H9 (cell line): ENCODE measurements around the gene KCNE1. TPM values are rescaled to one million over a fixed set of nuclear protein-coding genes. Genes with fewer than 3 reads are reported as not detected.
"Not testable (repeated sequence)": the region's sequence is repeated elsewhere in the genome, so short reads cannot be mapped to it uniquely, and the experiment has no call there.

ENCODE experiments used
- DNase-seq: peaks from one replicate; pipeline ENCODE4 v3.0.0-alpha.2; 2017
- H2AFZ ChIP-seq: one replicate; pipeline ENCODE4 v1.6.1; 2013; ENCODE audit warnings: mild to moderate bottlenecking, low read length, control low read depth, moderate library complexity
- H2AK5ac ChIP-seq: 2 replicates; pipeline ENCODE4 v1.6.1; 2013; ENCODE audit warnings: low read length, control low read depth, mixed read lengths; ENCODE audit not compliant: insufficient read length
- H2BK120ac ChIP-seq: one replicate; pipeline ENCODE4 v1.6.1; 2013; ENCODE audit warnings: low read depth, mild to moderate bottlenecking, low read length, control low read depth, inconsistent platforms; ENCODE audit not compliant: poor library complexity, severe bottlenecking
- H2BK12ac ChIP-seq: 2 replicates; pipeline ENCODE4 v1.6.1; 2013; ENCODE audit warnings: low read length, control low read depth, mixed read lengths, low read depth; ENCODE audit not compliant: insufficient read length
- H2BK15ac ChIP-seq: 2 replicates; pipeline ENCODE4 v1.6.1; 2013; ENCODE audit warnings: low read depth, low read length, control low read depth
- H2BK20ac ChIP-seq: one replicate; pipeline ENCODE4 v1.6.1; 2013; ENCODE audit warnings: low read depth, mild to moderate bottlenecking, low read length, control low read depth, inconsistent platforms; ENCODE audit not compliant: poor library complexity, severe bottlenecking
- H2BK5ac ChIP-seq: 2 replicates; pipeline ENCODE4 v1.6.1; 2013; ENCODE audit warnings: low read length, control low read depth, mixed read lengths; ENCODE audit not compliant: insufficient read length
- H3K14ac ChIP-seq: 2 replicates; pipeline ENCODE4 v1.6.1; 2013; ENCODE audit warnings: low read length, control low read depth; ENCODE audit not compliant: insufficient read depth
- H3K18ac ChIP-seq: 2 replicates; pipeline ENCODE4 v1.6.1; 2013; ENCODE audit warnings: low read depth, mild to moderate bottlenecking, mixed read lengths, low read length, control low read depth; ENCODE audit not compliant: insufficient read length
- H3K23ac ChIP-seq: 2 replicates; pipeline ENCODE4 v1.6.1; 2013; ENCODE audit warnings: low read length, control low read depth, mixed read lengths, low read depth; ENCODE audit not compliant: insufficient read length
- H3K23me2 ChIP-seq: 2 replicates; pipeline ENCODE4 v1.6.1; 2013; ENCODE audit warnings: low read depth, mild to moderate bottlenecking, mixed read lengths, low read length, control low read depth; ENCODE audit not compliant: insufficient read length, poor library complexity, severe bottlenecking
- H3K27ac ChIP-seq: 2 replicates; pipeline ENCODE4 v1.5.1; 2013; ENCODE audit warnings: low read length, control low read depth, mixed read lengths, low read depth; ENCODE audit not compliant: insufficient read length
- H3K27me3 ChIP-seq: 2 replicates; pipeline ENCODE4 v1.6.1; 2013; ENCODE audit warnings: low read length, control low read depth, inconsistent platforms; ENCODE audit not compliant: insufficient read depth
- H3K4ac ChIP-seq: 2 replicates; pipeline ENCODE4 v1.6.1; 2013; ENCODE audit warnings: low read depth, mild to moderate bottlenecking, control low read depth, inconsistent platforms, low read length, moderate library complexity
- H3K4me1 ChIP-seq: 2 replicates; pipeline ENCODE4 v1.6.1; 2013; ENCODE audit warnings: low read length, control low read depth, inconsistent platforms; ENCODE audit not compliant: insufficient read depth
- H3K4me2 ChIP-seq: 2 replicates; pipeline ENCODE4 v1.6.1; 2013; ENCODE audit warnings: low read length, control low read depth, mixed read lengths; ENCODE audit not compliant: insufficient read length, insufficient read depth
- H3K56ac ChIP-seq: 2 replicates; pipeline ENCODE4 v1.6.1; 2013; ENCODE audit warnings: low read depth, mild to moderate bottlenecking, mixed read lengths, low read length, control low read depth; ENCODE audit not compliant: insufficient read length
- H3K79me1 ChIP-seq: 2 replicates; pipeline ENCODE4 v1.6.1; 2013; ENCODE audit warnings: low read depth, mild to moderate bottlenecking, moderate library complexity, low read length, control low read depth, inconsistent platforms; ENCODE audit not compliant: insufficient read depth, poor library complexity, severe bottlenecking
- H3K79me2 ChIP-seq: 2 replicates; pipeline ENCODE4 v1.6.1; 2013; ENCODE audit warnings: low read length, control low read depth, inconsistent platforms; ENCODE audit not compliant: insufficient read depth
- H3K9ac ChIP-seq: 2 replicates; pipeline ENCODE4 v1.6.1; 2013; ENCODE audit warnings: low read length, control low read depth, mixed read lengths; ENCODE audit not compliant: insufficient read length; ENCODE audit errors: extremely low read depth
- H3K9me3 ChIP-seq: one replicate; pipeline ENCODE4 v1.6.1; 2013; ENCODE audit warnings: low read depth, low read length, inconsistent platforms; ENCODE audit not compliant: control insufficient read depth
- H3T11ph ChIP-seq: one replicate; pipeline ENCODE4 v1.6.1; 2013; ENCODE audit warnings: mild to moderate bottlenecking, low read length, control low read depth, inconsistent platforms
- H4K20me1 ChIP-seq: one replicate; pipeline ENCODE4 v1.6.1; 2013; ENCODE audit not compliant: control insufficient read depth, insufficient read length, insufficient read depth
- H4K5ac ChIP-seq: 2 replicates; pipeline ENCODE4 v1.6.1; 2013; ENCODE audit warnings: low read depth, mild to moderate bottlenecking, mixed read lengths, low read length, control low read depth; ENCODE audit not compliant: insufficient read length
- H4K8ac ChIP-seq: replicated peaks from 2 replicates; pipeline ENCODE4 v1.6.1; 2013; ENCODE audit warnings: low read length, control low read depth, mixed read lengths, low read depth; ENCODE audit not compliant: insufficient read length
- H4K91ac ChIP-seq: 2 replicates; pipeline ENCODE4 v1.6.1; 2013; ENCODE audit warnings: low read depth, mild to moderate bottlenecking, moderate library complexity, mixed read lengths, low read length, control low read depth; ENCODE audit not compliant: insufficient read length
- H3K27ac Mint-ChIP-seq, 3 experiments: 2 replicates in 2 of 3; 3 replicates in 1 of 3; pipeline ENCODE4 v1.8.0; 2020 to 2021; ENCODE audit warnings: mixed read lengths in 3 of 3, mild to moderate bottlenecking in 1 of 3, moderate library complexity in 1 of 3
- H3K27me3 Mint-ChIP-seq: 2 replicates; pipeline ENCODE4 v1.8.0; 2021; ENCODE audit warnings: low read depth, mild to moderate bottlenecking, moderate library complexity, mixed read lengths
- H3K36me3 Mint-ChIP-seq, 3 experiments: 2 replicates in 2 of 3; 3 replicates in 1 of 3; pipeline ENCODE4 v1.8.0; 2020 to 2021; ENCODE audit warnings: low read depth in 3 of 3, mixed read lengths in 3 of 3; ENCODE audit not compliant: insufficient read depth in 1 of 3
- H3K4me1 Mint-ChIP-seq, 2 experiments: 2 replicates each; pipeline ENCODE4 v1.8.0; 2020; ENCODE audit warnings: mixed read lengths in 2 of 2
- H3K4me3 Mint-ChIP-seq, 2 experiments: 2 replicates in 1 of 2; 3 replicates in 1 of 2; pipeline ENCODE4 v1.8.0; 2020 to 2021; ENCODE audit warnings: mild to moderate bottlenecking in 2 of 2, mixed read lengths in 2 of 2, moderate library complexity in 1 of 2
- H3K9me3 Mint-ChIP-seq, 2 experiments: 2 replicates in 1 of 2; 3 replicates in 1 of 2; pipeline ENCODE4 v1.8.0; 2020; ENCODE audit warnings: mild to moderate bottlenecking in 2 of 2, mixed read lengths in 2 of 2, moderate library complexity in 1 of 2
- WGBS: extraction: QIAGEN DNeasy Blood & Tissue Kit; methylation state at CpG from one replicate; pipeline ENCODE4 v1.1.7; 2013; ENCODE audit warnings: missing lambda C conversion rate, low lambda C conversion rate, mixed read lengths; ENCODE audit not compliant: insufficient read length; ENCODE audit errors: extremely low coverage; 5-methylcytosine and 5-hydroxymethylcytosine counted together
- total RNA-seq: library from RNA; stranded (reverse); gene quantifications from 2 replicates; pipeline ENCODE4 v1.2.1, GENCODE V29; 2021

Gene KCNE1
- total RNA-seq, 1 experiment from 2014 or later: 0.28 TPM

DNA sequence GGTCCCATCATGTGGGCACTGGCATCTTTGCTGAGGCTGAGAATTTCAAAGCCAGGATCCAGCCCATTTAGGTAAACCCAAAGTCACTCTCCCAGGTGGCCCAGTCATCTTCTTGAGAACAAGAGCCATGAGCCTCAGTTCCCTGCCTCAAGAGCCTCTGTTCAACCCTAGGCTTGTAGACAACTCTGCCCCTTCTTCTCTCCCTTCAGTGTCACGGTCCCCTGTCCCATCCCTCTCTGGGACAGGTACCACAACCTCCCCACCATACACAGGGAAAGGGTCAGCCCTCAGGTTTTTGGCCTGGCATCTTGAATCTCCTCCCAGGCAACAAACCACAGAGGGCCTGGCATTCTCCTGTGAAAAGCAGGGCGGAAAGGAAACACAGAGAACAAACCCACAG, 106.3 kb downstream of the KCNE1 start:
- not testable (repeated sequence) for H2AK5ac ChIP-seq, DNase-seq, H3K18ac ChIP-seq, H2AFZ ChIP-seq, H3T11ph ChIP-seq, H3K27me3 Mint-ChIP-seq, H3K27ac Mint-ChIP-seq, H3K79me1 ChIP-seq, H3K23ac ChIP-seq, H2BK120ac ChIP-seq, H3K4me2 ChIP-seq, H3K23me2 ChIP-seq, H4K91ac ChIP-seq, H4K20me1 ChIP-seq, H3K27ac ChIP-seq, H3K4me1 Mint-ChIP-seq, H3K27me3 ChIP-seq, H3K9me3 ChIP-seq, H2BK15ac ChIP-seq, H3K9me3 Mint-ChIP-seq, H4K8ac ChIP-seq, H2BK5ac ChIP-seq, H4K5ac ChIP-seq, H3K36me3 Mint-ChIP-seq, H3K14ac ChIP-seq, H3K9ac ChIP-seq, H3K56ac ChIP-seq, H3K79me2 ChIP-seq, H2BK12ac ChIP-seq, H3K4me1 ChIP-seq, H3K4ac ChIP-seq, H2BK20ac ChIP-seq, H3K4me3 Mint-ChIP-seq
- WGBS: no CpG with 5 or more reads among the region's 2 CpGs

DNA sequence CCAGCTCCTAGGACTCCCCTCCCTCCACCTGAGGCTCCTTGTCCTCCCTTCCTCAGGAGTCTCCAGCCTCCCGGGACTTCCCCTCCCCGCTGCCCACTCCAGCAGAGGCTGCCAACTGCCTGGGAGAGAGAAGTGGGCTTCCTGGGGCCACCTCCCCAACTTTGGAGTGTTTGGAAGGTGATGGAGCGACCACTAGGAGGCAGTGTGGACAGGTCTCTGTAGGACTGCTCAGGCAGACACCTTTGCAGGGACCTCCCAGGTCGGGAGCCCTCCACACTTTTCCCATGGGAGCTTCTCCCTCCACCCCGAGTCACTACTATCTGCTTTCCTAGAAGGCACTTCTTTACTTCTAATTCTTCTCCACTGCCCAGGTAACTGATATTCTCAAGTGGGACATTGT, 107.3 kb downstream of the KCNE1 start:
- not testable (repeated sequence) for H3K14ac ChIP-seq, H4K20me1 ChIP-seq, H2BK120ac ChIP-seq, H3K4me2 ChIP-seq, H3K18ac ChIP-seq, H3K4me1 Mint-ChIP-seq, H3K79me2 ChIP-seq, H3K27me3 Mint-ChIP-seq, H3T11ph ChIP-seq, H2BK20ac ChIP-seq, H2AK5ac ChIP-seq, H3K23ac ChIP-seq, H3K9ac ChIP-seq, H3K4ac ChIP-seq, H3K4me3 Mint-ChIP-seq, H2BK5ac ChIP-seq, H3K36me3 Mint-ChIP-seq, H3K9me3 ChIP-seq, H3K79me1 ChIP-seq, DNase-seq, H3K56ac ChIP-seq, H2BK12ac ChIP-seq, H4K91ac ChIP-seq, H3K27me3 ChIP-seq, H2AFZ ChIP-seq, H2BK15ac ChIP-seq, H3K27ac Mint-ChIP-seq, H3K23me2 ChIP-seq, H3K9me3 Mint-ChIP-seq, H3K4me1 ChIP-seq, H4K8ac ChIP-seq, H4K5ac ChIP-seq, H3K27ac ChIP-seq
- WGBS: no CpG with 5 or more reads among the region's 5 CpGs
